ENCODE results near the gene FAM131B. TPM values are rescaled to one million over a fixed set of nuclear protein-coding genes. Genes with fewer than 3 reads are reported as not detected.

Gene FAM131B
- total RNA-seq: 10 to 100 TPM in 1 of 4 donors, 1 to 10 TPM in 3; 1.2 to 10.6 (median 6.5) TPM

GRCh38 chr7:143362131-143363015 lies at the start of gene FAM131B:
Gene FAM131B (minus strand): TSS chr7:143362713. CDS start chr7:143362603, 110 bp downstream.
- TF ChIP-seq CTCF (IDR thresholded peaks at IDR 0.05) (no peak), POLR2A (IDR thresholded peaks at IDR 0.05) (no peak)
- intact Hi-C loops (cut with DNase I; ENCODE audit: low total_unique reads): no loop called here
- Histone ChIP-seq H3K36me3 (no peaks in the 10 kb centered on the region), H3K27ac (peak within 1 kb of the TSS; percentile 32), H3K9me3 (no peaks in the 10 kb centered on the region), H3K4me3 (peak within 1 kb of the TSS; percentile 50 to 54), H3K4me1 (no peaks in the 10 kb centered on the region), H3K27me3 (no peaks in the 10 kb centered on the region)
- DNase-seq: no peak

- intact Hi-C loops (cut with DNase I; ENCODE audit: low total_unique reads): no loop called here
- Histone ChIP-seq H3K27me3 (no peaks in the 10 kb centered on the region), H3K4me1 (peaks cover 4 to 29% of the 10 kb centered on the region in 2 donors), H3K4me3 (no peak overlapping the region), H3K36me3 (no peaks in the 10 kb centered on the region), H3K27ac (peak overlapping the region; percentile 69 to 81), H3K9me3 (no peaks in the 10 kb centered on the region)
- DNase-seq: no peak
- TF ChIP-seq POLR2A (IDR thresholded peaks at IDR 0.05): no peak
- TF ChIP-seq CTCF (IDR thresholded peaks at IDR 0.05): no peak
Measured at GRCh38 chr7:143411976-143412708, 49.6 kb upstream of the FAM131B start.

DNA sequence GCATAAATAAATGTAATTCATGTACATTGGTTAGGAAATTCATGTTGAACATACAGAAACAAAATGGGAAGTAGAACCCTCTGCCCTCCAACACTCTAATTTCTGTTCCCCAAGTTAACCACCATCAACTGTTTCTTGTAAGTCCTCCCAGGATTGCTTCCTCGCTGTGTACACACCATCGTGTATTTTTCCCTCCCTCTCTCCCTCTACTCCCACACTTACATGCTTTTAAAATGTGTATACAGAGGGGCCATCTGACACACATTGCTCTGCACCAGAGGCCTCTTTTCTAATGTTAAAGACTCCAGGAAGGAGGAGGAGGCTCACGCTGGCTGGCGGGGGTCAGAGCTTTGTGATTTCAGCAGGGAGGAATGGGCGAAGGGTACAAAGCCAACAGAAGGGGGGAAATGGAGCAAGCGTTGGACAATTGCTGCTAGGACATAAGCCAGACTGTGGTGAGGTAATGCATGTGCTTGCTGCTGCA lies 48.0 kb upstream of the FAM131B start:
- Histone ChIP-seq H3K4me1 (peaks cover 4 to 29% of the 10 kb centered on the region in 2 donors), H3K4me3 (no peak overlapping the region), H3K27ac (peak overlapping the region; percentile 69 to 81), H3K36me3 (no peaks in the 10 kb centered on the region), H3K9me3 (no peaks in the 10 kb centered on the region), H3K27me3 (no peaks in the 10 kb centered on the region)
- peak; percentile 80 to 86 for DNase-seq
- TF ChIP-seq CTCF (IDR thresholded peaks at IDR 0.05): no peak
- no peak for TF ChIP-seq POLR2A (IDR thresholded peaks at IDR 0.05)
- intact Hi-C loops (cut with DNase I; ENCODE audit: low total_unique reads): no loop called here

DNA sequence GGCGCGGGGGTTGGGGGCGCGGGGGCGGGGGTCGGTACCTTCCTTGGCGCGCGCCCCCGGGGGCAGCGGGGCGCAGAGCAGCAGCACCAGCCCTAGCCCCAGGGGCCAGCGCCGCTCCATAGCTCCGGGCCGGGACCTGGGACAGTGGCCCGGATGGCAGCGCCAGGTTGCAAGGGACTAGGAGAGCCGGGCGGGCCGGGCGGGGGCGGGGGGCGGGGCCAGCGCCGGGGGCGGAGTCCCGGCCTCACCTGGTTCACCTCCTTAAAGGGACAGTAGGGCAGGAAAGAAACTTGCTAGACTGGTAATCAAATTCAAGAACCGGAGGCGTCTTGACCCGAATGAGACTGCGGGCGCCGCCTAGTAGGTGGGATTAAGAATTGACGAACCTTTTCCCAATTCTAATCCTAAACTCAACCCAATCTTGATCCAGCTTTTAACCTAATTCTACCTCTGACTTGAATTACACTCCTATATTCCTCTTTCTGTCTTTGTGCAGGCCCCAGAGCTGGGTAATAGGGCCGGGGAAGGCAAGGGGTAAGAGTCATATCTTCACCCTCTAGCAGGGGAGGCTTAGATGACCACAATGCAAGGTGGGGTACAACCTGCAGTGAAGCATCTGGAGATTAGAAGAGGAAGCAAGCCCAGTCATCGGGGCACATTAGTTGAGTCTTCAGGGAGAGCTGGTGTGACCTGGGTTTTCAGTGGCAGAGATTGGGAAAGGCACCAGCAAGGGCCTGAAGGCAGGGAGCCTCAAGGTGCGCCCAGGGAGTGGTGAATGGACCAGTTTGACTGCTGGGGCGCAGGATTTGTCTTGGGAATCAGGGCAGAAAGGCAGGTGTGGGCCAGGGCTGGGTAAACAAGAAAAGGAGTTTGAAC lies 46.4 kb upstream of the FAM131B start, which contains the start of gene EPHA1:
EPHA1 (minus strand) TSS at position 171 of the 876 bp plus-strand sequence; CDS start at position 120, 51 bp downstream.
- peak within 1 kb of the TSS; percentile 64 to 65 for H3K27ac ChIP-seq
- TF ChIP-seq CTCF (IDR thresholded peaks at IDR 0.05) (peak in 2 of 4 experiments; percentile 39 to 43), POLR2A (IDR thresholded peaks at IDR 0.05) (no peak)

More for the DNA sequence above, 46.4 kb upstream of the FAM131B start, which contains the start of gene EPHA1:
- Histone ChIP-seq H3K27me3 (no peaks in the 10 kb centered on the region), H3K9me3 (no peaks in the 10 kb centered on the region), H3K4me1 (peaks cover 4 to 29% of the 10 kb centered on the region in 2 donors), H3K36me3 (no peaks in the 10 kb centered on the region), H3K4me3 (no peak within 1 kb of the TSS)
- intact Hi-C loops (cut with DNase I; ENCODE audit: low total_unique reads): no loop called here
- DNase-seq: no peak

All from uterus (tissue), 4 donors.